ENCODE measurements around the gene CSF1R. TPM values are rescaled to one million over a fixed set of nuclear protein-coding genes. Genes with fewer than 3 reads are reported as not detected.
"Not testable (repeated sequence)": the region's sequence is repeated elsewhere in the genome, so short reads cannot be mapped to it uniquely, and the experiment has no call there.

Gene CSF1R
- total RNA-seq, 2 donors from 2014 or later: 30.8 to 55.1 TPM

- intact Hi-C loops (cut with DNase I): no loop called here
- no peak for DNase-seq (ENCODE audit: low spot score)
Observed at GRCh38 chr5:150106674-150107426, 20.5 kb upstream of the CSF1R start.

- peak; percentile 78 for DNase-seq (ENCODE audit: low spot score)
- intact Hi-C loops (cut with DNase I): no loop called here
Observed at GRCh38 chr5:150105928-150106615, 19.7 kb upstream of the CSF1R start.

GRCh38 chr5:150104550-150104870, 18.2 kb upstream of the CSF1R start:
- DNase-seq (ENCODE audit: low spot score): no peak
- intact Hi-C loops (cut with DNase I): no loop called here

GRCh38 chr5:150103678-150104549, 17.6 kb upstream of the CSF1R start:
- intact Hi-C loops (cut with DNase I): no loop called here
- peak; percentile 70 for DNase-seq (ENCODE audit: low spot score)

- intact Hi-C loops (cut with DNase I): no loop called here
- DNase-seq (ENCODE audit: low spot score): no peak
Observed at GRCh38 chr5:150101023-150101422, 14.7 kb upstream of the CSF1R start.

- DNase-seq (ENCODE audit: low spot score): no peak
- intact Hi-C loops (cut with DNase I): no loop called here
Observed at GRCh38 chr5:150097152-150097551, 10.8 kb upstream of the CSF1R start.

GRCh38 chr5:150092159-150092787, 5.9 kb upstream of the CSF1R start:
- intact Hi-C loops (cut with DNase I): no loop called here
- no peak for DNase-seq (ENCODE audit: low spot score)

- intact Hi-C loops (cut with DNase I): no loop called here
- no peak for DNase-seq (ENCODE audit: low spot score)
Observed at GRCh38 chr5:150085191-150085912, 1.0 kb downstream of the CSF1R start.

GRCh38 chr5:150084754-150085153, 1.6 kb downstream of the CSF1R start:
- DNase-seq (ENCODE audit: low spot score); intact Hi-C loops (cut with DNase I): not testable (repeated sequence)

- intact Hi-C loops (cut with DNase I): no loop called here
- no peak for DNase-seq (ENCODE audit: low spot score)
Observed at GRCh38 chr5:150082889-150083288, 3.5 kb downstream of the CSF1R start.

GRCh38 chr5:150082374-150082773, 4.0 kb downstream of the CSF1R start:
- intact Hi-C loops (cut with DNase I): no loop called here
- DNase-seq (ENCODE audit: low spot score): no peak

GRCh38 chr5:150081541-150082283, 4.6 kb downstream of the CSF1R start:
- intact Hi-C loops (cut with DNase I): no loop called here

GRCh38 chr5:150080696-150081435, 5.5 kb downstream of the CSF1R start:
- no peak for DNase-seq (ENCODE audit: low spot score)
- intact Hi-C loops (cut with DNase I): no loop called here

More at GRCh38 chr5:150081541-150082283, 4.6 kb downstream of the CSF1R start:
- DNase-seq (ENCODE audit: low spot score): peak; percentile 91

GRCh38 chr5:150079909-150080461, 6.4 kb downstream of the CSF1R start:
- no peak for DNase-seq (ENCODE audit: low spot score)
- intact Hi-C loops (cut with DNase I): no loop called here

GRCh38 chr5:150078802-150079689, 7.3 kb downstream of the CSF1R start:
- intact Hi-C loops (cut with DNase I): no loop called here
- no peak for DNase-seq (ENCODE audit: low spot score)

GRCh38 chr5:150077996-150078801, 8.2 kb downstream of the CSF1R start:
- intact Hi-C loops (cut with DNase I): no loop called here
- no peak for DNase-seq (ENCODE audit: low spot score)
